HepG2 (cell line): ENCODE data around the gene TAMM41. TPM values are rescaled to one million over a fixed set of nuclear protein-coding genes. Genes with fewer than 3 reads are reported as not detected.

ENCODE experiments used
- ATAC-seq: fragments of 200-7000 bp; cut with Tn5 transposase; 3 replicates; pipeline ENCODE4 v1.9.1; 2020; ENCODE audit warnings: mild to moderate bottlenecking, moderate library complexity
- BruUV-seq: library from RNA; stranded (reverse); fragments of 400-500 nt; replicated peaks from 2 replicates; lab custom pipeline; 2021; lab: Mats Ljungman, UMichigan
- CTCF ChIA-PET: fragments of 300-600 bp; formaldehyde crosslinking; extraction: SDS; loops from one replicate; lab custom pipeline; 2021; ENCODE audit warnings: low total read pairs, inconsistent platforms, low intra/inter-chr PET ratio; lab: Yijun Ruan, JAX
- POLR2A ChIA-PET: fragments of 350-600 bp; sonication (Branson Sonifier 250); formaldehyde crosslinking; loops from one replicate; lab custom pipeline; 2020; ENCODE audit warnings: antibody characterized with exemption, inconsistent platforms; lab: Yijun Ruan, JAX
- DNase-seq: peaks from one replicate; pipeline ENCODE4 v3.0.0-alpha.2; 2015; ENCODE audit warnings: low spot score
- FAIRE-seq: peaks from 3 replicates; lab custom pipeline; 2011; peaks lifted over from hg19 to GRCh38; lab: Jason Lieb, UNC
- H2AFZ ChIP-seq: one replicate; pipeline ENCODE4 v1.6.1; 2011; ENCODE audit warnings: low read length, inconsistent platforms
- H3K27ac ChIP-seq: fragments of 300-600 bp; 3 replicates; pipeline ENCODE4 v1.8.0; 2011; ENCODE audit warnings: mixed run types, mild to moderate bottlenecking, mixed read lengths, low read length, inconsistent platforms; ENCODE audit not compliant: insufficient read depth; ENCODE audit errors: extremely low read length
- H3K27me3 ChIP-seq, 2 experiments: fragments of 200-600 bp in 1 of 2; 2 replicates in 1 of 2; 3 replicates in 1 of 2; pipeline versions ENCODE4 v1.6.0 to v1.8.0; 2011; ENCODE audit warnings: low read length in 2 of 2, mild to moderate bottlenecking in 2 of 2, moderate library complexity in 2 of 2, inconsistent platforms in 1 of 2; ENCODE audit not compliant: insufficient read depth in 2 of 2, control insufficient read depth in 1 of 2
- H3K36me3 ChIP-seq, 2 experiments: fragments of 200-600 bp in 1 of 2; replicated peaks in 1 of 2; 2 replicates in 1 of 2; 3 replicates in 1 of 2; pipeline versions ENCODE4 v1.5.1 to v1.8.0; 2011; ENCODE audit warnings: low read length in 2 of 2, inconsistent platforms in 1 of 2; ENCODE audit not compliant: insufficient read depth in 2 of 2, control insufficient read depth in 1 of 2
- H3K4me1 ChIP-seq: 2 replicates; pipeline ENCODE4 v1.5.1; 2012; ENCODE audit warnings: low read length, inconsistent platforms; ENCODE audit not compliant: insufficient read depth
- H3K4me2 ChIP-seq: 2 replicates; pipeline ENCODE4 v1.6.0; 2011; ENCODE audit warnings: low read depth, low read length, inconsistent platforms
- H3K4me3 ChIP-seq, 3 experiments: fragments of 200-600 bp in 1 of 3; sonication (generic), shearing (Covaris generic) in 1 of 3; replicated peaks in 1 of 3; 2 replicates each; pipeline ENCODE4 v1.5.1; 2011 to 2016; ENCODE audit warnings: low read length in 3 of 3, inconsistent platforms in 2 of 3, low read depth in 2 of 3, mild to moderate bottlenecking in 2 of 3, control low read depth in 1 of 3, mixed read lengths in 1 of 3; ENCODE audit not compliant: insufficient read depth in 1 of 3
- H3K79me2 ChIP-seq: one replicate; pipeline ENCODE4 v1.6.1; 2011; ENCODE audit warnings: low read length, inconsistent platforms; ENCODE audit not compliant: insufficient read depth
- H3K9ac ChIP-seq: 2 replicates; pipeline ENCODE4 v1.6.0; 2011; ENCODE audit warnings: mild to moderate bottlenecking, low read depth, low read length, inconsistent platforms; ENCODE audit not compliant: insufficient read depth
- H3K9me3 ChIP-seq: 2 replicates; pipeline ENCODE4 v1.5.1; 2012; ENCODE audit warnings: mild to moderate bottlenecking, low read length
- H4K20me1 ChIP-seq: 2 replicates; pipeline ENCODE4 v1.6.0; 2011; ENCODE audit warnings: inconsistent platforms, mild to moderate bottlenecking, low read length, moderate library complexity; ENCODE audit not compliant: insufficient read depth
- CREB1 ChIP-seq, 2 experiments: fragments of 450-650 bp in 1 of 2; IDR thresholded peaks; 2 replicates each; pipeline ENCODE4 v1.6.1; 2016 to 2017; ENCODE audit warnings: control low read depth in 1 of 2, mild to moderate bottlenecking in 1 of 2, missing compliant biosample characterization in 1 of 2, missing genetic modification characterization in 1 of 2
- ELF3 ChIP-seq: IDR thresholded peaks from 2 replicates; pipeline ENCODE4 v1.6.1; 2016; ENCODE audit warnings: missing genetic modification reagents, missing compliant biosample characterization
- MAFF ChIP-seq: IDR thresholded peaks from 2 replicates; pipeline ENCODE4 v1.6.1; 2011; ENCODE audit warnings: low read depth, low read length, improper control_type of control experiment
- MAFK ChIP-seq, 2 experiments: IDR thresholded peaks in 1 of 2; conservative IDR thresholded peaks in 1 of 2; 2 replicates each; pipeline ENCODE4 v1.6.1; 2011; ENCODE audit warnings: improper control_type of control experiment in 2 of 2, low read length in 2 of 2
- ZHX2 ChIP-seq, 2 experiments: sonication (generic) in 1 of 2; formaldehyde crosslinking in 1 of 2; IDR thresholded peaks; 2 replicates each; pipeline versions ENCODE4 v1.6.1 to v1.9.0; 2014 to 2022; ENCODE audit warnings: antibody characterized with exemption in 1 of 2, borderline replicate concordance in 1 of 2, inconsistent platforms in 1 of 2, low read depth in 1 of 2, missing genetic modification reagents in 1 of 2
- WGBS: methylation state at CpG from one replicate; pipeline ENCODE4 v1.1.6; 2017; ENCODE audit warnings: low lambda C conversion rate; 5-methylcytosine and 5-hydroxymethylcytosine counted together
- in situ Hi-C: cut with HindIII; loops from 2 replicates; pipeline ENCODE4 v1.10.0; 2017; ENCODE audit warnings: low pct_unique_long_range_greater_than_20kb; ENCODE audit not compliant: extremely low pct_ligation_motif_present
- intact Hi-C: fragments of 100-400 bp; cut with micrococcal nuclease; formaldehyde crosslinking; loops from one replicate; pipeline ENCODE4 v1.10.0; 2022; ENCODE audit not compliant: unreplicated experiment
- polyA plus RNA-seq, 8 experiments: library from polyadenylated mRNA; depleted of rRNA in 3 of 8; stranded (reverse) in 7 of 8; unstranded in 1 of 8; fragments of >200 nt; fragmentation: Illumina TruSeq in 4 of 8; extraction: Trizol in 4 of 8; gene quantifications; 2 replicates each; pipeline versions ENCODE4 v1.2.1 to v1.2.3, GENCODE V29; 2011 to 2016; ENCODE audit warnings: low read depth in 4 of 8, missing spikeins in 1 of 8, mixed read lengths in 1 of 8; ENCODE audit not compliant: insufficient read depth in 1 of 8
- total RNA-seq, 5 experiments: library from RNA; depleted of rRNA; stranded (reverse); fragments of >200 nt; fragmentation: Illumina TruSeq; extraction: Trizol; gene quantifications; 2 replicates each; pipeline ENCODE4 v1.2.3, GENCODE V29; 2016; ENCODE audit warnings: low read depth in 1 of 5

The TAMM41 gene
- total and polyA plus RNA-seq, 2 of the 13 experiments (the other 11 are each of a cell fraction or from before 2014, with no cell fraction given), result 9.9 to 12.2 TPM

- CTCF ChIA-PET, result no interaction called here
- Histone ChIP-seq H3K79me2 (peaks cover 20% of the 10 kb centered on the region), H3K9ac (peak overlapping the region; percentile 74), H2AFZ (peak overlapping the region; percentile 68), H3K36me3 (peaks cover 12 to 23% of the 10 kb centered on the region in 2 experiments; a peak in 4 of 5 replicates), H3K27ac (peak overlapping the region; percentile 38), H3K9me3 (no peaks in the 10 kb centered on the region), H3K27me3 (peaks cover 0 to 8% of the 10 kb centered on the region in 2 experiments; a peak in 1 of 5 replicates), H3K4me3 (peak overlapping the region; percentile 75 to 89 (median 81)), H3K4me1 (peaks cover 27% of the 10 kb centered on the region)
- in situ Hi-C loops (no loop called here), intact Hi-C loops (loop anchor here (5.0 kb wide), 1 partner anchor 188 kb away; no protein-coding TSS in a partner anchor)
- WGBS, result 3% methylated on average over 2 of the region's 5 CpGs
- DNase-seq (no peak), FAIRE-seq (no peak)
- POLR2A ChIA-PET, result no interaction called here
- TF ChIP-seq MAFF, result peak; percentile 87
- TF ChIP-seq ZHX2 (IDR thresholded peaks at IDR 0.05; ENCODE audit: low read depth), result no peak
- TF ChIP-seq ZHX2 (CRISPR knock-in tag; IDR thresholded peaks at IDR 0.05; ENCODE audit: borderline replicate concordance), result no peak
- no peak for TF ChIP-seq CREB1 (IDR thresholded peaks at IDR 0.05)
- TF ChIP-seq CREB1 (CRISPR knock-in tag; IDR thresholded peaks at IDR 0.05), result 0 out of 2 replicates have a peak, but pooled peaks have one; percentile 9
- TF ChIP-seq ELF3 (CRISPR knock-in tag), result 0 out of 2 replicates have a peak, but pooled peaks have one; percentile 11
- TF ChIP-seq MAFK (conservative IDR thresholded peaks at IDR 0.05 in 1 of 2, IDR thresholded peaks at IDR 0.05 in 1 of 2; ENCODE audit: low read length in 2 of 2), result peak; percentile 89 to 92
- TF ChIP-seq, all 625 proteins: peak for 4
- H4K20me1 ChIP-seq, result no peaks in the 10 kb centered on the region
- ATAC-seq, result peak; percentile 8; the same call in 2 of the 3 replicates
- TSS peak; percentile 61 for BruUV-seq
- peak overlapping the region; percentile 87 for H3K4me2 ChIP-seq
These were observed 1.0 kb downstream of the TAMM41 start for GRCh38 chr3:11845651-11846050.
